Right lobe of liver (tissue), 6 donors: ENCODE data around the gene CACNA2D3. TPM values are rescaled to one million over a fixed set of nuclear protein-coding genes. Genes with fewer than 3 reads are reported as not detected.

Experiments
- ATAC-seq, 4 donors: fragments of 200-7000 bp; cut with Tn5 transposase; one replicate each; pipeline ENCODE4 v1.9.1; 2020; ENCODE audit warnings: mild to moderate bottlenecking in 4 of 4, moderate library complexity in 4 of 4
- DNase-seq, 3 donors: peaks; one replicate each; pipeline ENCODE4 v3.0.0-alpha.2; 2020
- H3K27ac ChIP-seq, 3 donors: fragments of 200-600 bp; one replicate each; pipeline ENCODE4 v1.8.0; 2022
- H3K27me3 ChIP-seq, 2 donors: fragments of 200-600 bp; one replicate each; pipeline ENCODE4 v1.8.0; 2022
- H3K36me3 ChIP-seq, 4 donors: fragments of 200-600 bp; sonication (generic) in 1 of 4; one replicate each; pipeline versions ENCODE4 v1.5.1 to v1.8.0; 2017 to 2022; ENCODE audit warnings: control low read depth in 1 of 4
- H3K4me1 ChIP-seq, 4 donors: fragments of 200-600 bp; sonication (generic) in 1 of 4; one replicate each; pipeline versions ENCODE4 v1.5.1 to v1.8.0; 2017 to 2022; ENCODE audit warnings: control low read depth in 1 of 4
- H3K4me3 ChIP-seq, 3 donors: fragments of 200-600 bp; one replicate each; pipeline ENCODE4 v1.8.0; 2022
- H3K9me3 ChIP-seq, 4 donors: fragments of 200-600 bp; sonication (generic) in 1 of 4; one replicate each; pipeline versions ENCODE4 v1.5.1 to v1.8.0; 2017 to 2022; ENCODE audit warnings: control low read depth in 1 of 4
- POLR2A ChIP-seq: fragments of 450-650 bp; IDR thresholded peaks from one replicate; pipeline ENCODE4 v1.6.1; 2017; ENCODE audit warnings: antibody characterized with exemption, mild to moderate bottlenecking
- WGBS: methylation state at CpG from one replicate; pipeline ENCODE4 v1.1.6; 2018; ENCODE audit warnings: low coverage, low lambda C conversion rate; ENCODE audit not compliant: insufficient coverage; ENCODE audit errors: missing lambda C conversion rate; 5-methylcytosine and 5-hydroxymethylcytosine counted together
- intact Hi-C, 2 donors: fragments of 100-400 bp; cut with DNase I; formaldehyde crosslinking; loops; one replicate each; pipeline versions ENCODE4 v1.11.2 to v1.14.1; 2022
- total RNA-seq, 6 experiments: library from RNA; depleted of rRNA in 2 of 6; stranded (reverse); fragments of >200 nt in 2 of 6; fragmentation: NEBNext Ultra II Directional in 3 of 6; extraction: Animal tissue kit (Norgen Biotek cat#: 25700) in 3 of 6; gene quantifications; one replicate each; pipeline versions ENCODE4 v1.1.0 to v1.2.4, GENCODE V29; 2016 to 2023
- TF ChIP-seq, protein P1 (sequence below), 4 donors: fragments of 200-600 bp in 3 of 4; fragments of 450-650 bp in 1 of 4; IDR thresholded peaks; one replicate each; pipeline versions ENCODE4 v1.5.1 to v1.8.0; 2016 to 2022; ENCODE audit warnings: antibody characterized with exemption in 4 of 4, mild to moderate bottlenecking in 2 of 4
- donor health status: DM: no; HTN: yes; CAD: no.
- donor health status: DM: no; HTN: no; CAD: no.
- donor health status: DM: no; HTN: no; CAD: no.
- donor health status: DM: no; HTN: yes; CAD: no.
- donor health status: DM: no; HTN: yes; CAD: no.

Gene CACNA2D3
- total RNA-seq, 6 experiments from 2014 or later = 0.28 to 0.87 TPM; not detected in 4

DNA sequence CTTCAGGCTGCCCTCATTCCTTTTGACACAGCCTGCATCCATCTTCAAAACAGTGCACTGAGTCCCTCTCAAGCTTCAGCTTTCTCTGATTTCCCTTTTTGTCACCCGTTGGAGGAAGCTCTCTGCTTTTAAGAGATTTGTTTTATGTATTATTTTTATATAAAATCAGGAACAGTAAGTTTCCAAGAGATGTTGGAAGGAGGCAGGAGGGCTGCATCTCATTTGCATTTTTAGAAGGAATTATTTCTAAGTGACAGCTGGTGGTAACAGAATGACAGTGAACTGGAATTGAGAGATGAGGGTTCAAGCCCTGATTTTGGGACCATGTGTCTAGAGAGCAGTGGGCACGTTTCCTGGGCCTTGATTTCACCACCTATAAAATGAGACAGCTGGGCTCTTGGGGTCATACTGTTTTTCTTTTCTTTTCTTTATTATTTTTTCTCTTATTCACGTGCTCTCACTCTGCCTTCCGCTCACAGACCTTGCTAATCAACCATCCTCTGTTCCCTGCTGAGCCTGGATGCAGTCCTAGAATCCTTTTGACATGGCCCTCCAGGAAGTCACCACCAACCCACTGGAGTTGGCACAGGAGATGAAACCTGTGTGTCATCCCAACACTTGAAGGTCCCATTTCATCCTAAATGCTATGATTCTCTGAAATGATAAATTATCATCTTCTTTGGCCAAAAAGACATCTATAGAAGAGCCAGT, 148.6 kb downstream of the CACNA2D3 start:
- 28% methylated on average over 3 of the region's 4 CpGs for WGBS
- intact Hi-C loops = no loop called here

DNA sequence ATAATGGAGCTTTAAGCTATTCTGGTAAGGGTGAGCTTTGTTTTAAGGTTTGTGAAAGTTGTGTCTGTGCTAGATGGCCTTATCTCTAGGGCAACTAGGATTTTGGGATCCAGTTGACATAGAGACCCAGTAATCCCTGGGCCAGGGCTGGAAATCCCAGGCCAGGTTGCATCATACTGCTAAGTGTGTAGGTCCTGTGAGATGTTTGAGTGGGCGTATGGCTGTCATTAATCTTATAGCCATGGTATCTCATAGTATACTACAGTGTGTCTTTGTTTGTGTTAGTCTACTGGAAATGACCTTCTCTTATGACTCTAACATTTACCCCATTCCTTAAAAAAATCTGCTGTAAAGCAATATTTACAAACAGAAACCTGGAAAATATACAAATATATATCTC, 151.4 kb downstream of the CACNA2D3 start:
- TF ChIP-seq POLR2A = no peak
- TF ChIP-seq, protein P1, sequence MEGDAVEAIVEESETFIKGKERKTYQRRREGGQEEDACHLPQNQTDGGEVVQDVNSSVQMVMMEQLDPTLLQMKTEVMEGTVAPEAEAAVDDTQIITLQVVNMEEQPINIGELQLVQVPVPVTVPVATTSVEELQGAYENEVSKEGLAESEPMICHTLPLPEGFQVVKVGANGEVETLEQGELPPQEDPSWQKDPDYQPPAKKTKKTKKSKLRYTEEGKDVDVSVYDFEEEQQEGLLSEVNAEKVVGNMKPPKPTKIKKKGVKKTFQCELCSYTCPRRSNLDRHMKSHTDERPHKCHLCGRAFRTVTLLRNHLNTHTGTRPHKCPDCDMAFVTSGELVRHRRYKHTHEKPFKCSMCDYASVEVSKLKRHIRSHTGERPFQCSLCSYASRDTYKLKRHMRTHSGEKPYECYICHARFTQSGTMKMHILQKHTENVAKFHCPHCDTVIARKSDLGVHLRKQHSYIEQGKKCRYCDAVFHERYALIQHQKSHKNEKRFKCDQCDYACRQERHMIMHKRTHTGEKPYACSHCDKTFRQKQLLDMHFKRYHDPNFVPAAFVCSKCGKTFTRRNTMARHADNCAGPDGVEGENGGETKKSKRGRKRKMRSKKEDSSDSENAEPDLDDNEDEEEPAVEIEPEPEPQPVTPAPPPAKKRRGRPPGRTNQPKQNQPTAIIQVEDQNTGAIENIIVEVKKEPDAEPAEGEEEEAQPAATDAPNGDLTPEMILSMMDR (IDR thresholded peaks at IDR 0.05) = no peak
- Histone ChIP-seq H3K27ac (no peak overlapping the region), H3K4me1 (no peaks in the 10 kb centered on the region), H3K36me3 (no peaks in the 10 kb centered on the region), H3K9me3 (no peaks in the 10 kb centered on the region), H3K4me3 (no peak overlapping the region), H3K27me3 (no peaks in the 10 kb centered on the region)
- intact Hi-C loops = no loop called here
- no peak for ATAC-seq
- 78% methylated on average over 1 of the region's 1 CpG for WGBS
- DNase-seq = no peak

More for the DNA sequence above, 148.6 kb downstream of the CACNA2D3 start:
- no peaks in the 10 kb centered on the region for H3K9me3 ChIP-seq
- no peak overlapping the region for H3K27ac ChIP-seq
- ATAC-seq (no peak), DNase-seq (no peak)
- no peak overlapping the region for H3K4me3 ChIP-seq
- no peaks in the 10 kb centered on the region for H3K4me1 ChIP-seq
- no peaks in the 10 kb centered on the region for H3K27me3 ChIP-seq
- TF ChIP-seq, protein P1 (IDR thresholded peaks at IDR 0.05) = no peak
- no peak for TF ChIP-seq POLR2A
- no peaks in the 10 kb centered on the region for H3K36me3 ChIP-seq

DNA sequence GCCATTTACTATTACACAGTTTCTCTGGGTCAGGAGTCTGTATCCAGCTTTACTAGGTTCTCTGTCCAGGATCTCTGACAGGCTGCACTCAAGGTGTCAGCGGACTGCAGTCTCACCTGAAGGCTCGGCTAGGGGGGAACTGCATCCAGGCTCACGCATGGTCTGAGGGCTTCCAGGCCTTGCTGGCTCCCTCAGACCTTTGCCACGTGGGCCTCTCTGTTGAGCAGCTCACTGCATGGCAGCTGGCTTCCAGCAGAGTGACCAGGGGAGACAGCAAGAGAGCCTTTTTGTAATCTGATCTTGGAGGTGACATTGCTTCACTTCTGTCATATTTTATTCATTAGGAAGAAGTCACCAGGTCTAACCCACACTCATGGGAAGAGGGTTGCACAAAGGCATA, 152.3 kb downstream of the CACNA2D3 start:
- H3K4me1 ChIP-seq = no peaks in the 10 kb centered on the region
- WGBS = no CpG with 5 or more reads among the region's 4 CpGs

DNA sequence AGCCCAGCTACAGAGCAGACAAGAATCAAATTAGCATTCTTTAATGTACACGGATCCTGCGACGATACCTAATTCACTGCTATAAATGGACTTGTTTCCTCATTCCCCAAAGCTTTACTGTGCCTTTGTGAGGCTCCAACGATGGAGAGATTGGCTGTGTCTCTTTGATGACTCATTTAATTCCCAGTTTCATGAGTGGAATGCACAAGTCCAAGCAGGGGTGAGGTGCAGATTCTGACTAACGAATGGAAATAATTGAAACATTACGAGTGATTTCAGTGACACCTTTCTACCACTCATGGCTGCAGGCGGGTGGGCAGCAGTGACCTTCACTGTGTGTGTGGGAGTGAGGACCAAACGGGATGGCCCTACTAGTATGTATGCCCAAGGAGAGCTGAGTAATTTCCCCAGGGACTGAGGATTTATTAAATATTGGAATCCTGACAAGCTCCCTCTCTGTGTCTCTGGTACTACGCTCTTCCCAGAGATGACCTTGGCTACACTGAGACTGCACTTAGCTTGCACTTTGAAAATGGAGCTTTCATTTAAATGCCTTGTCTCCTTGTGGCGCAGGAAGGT, 156.7 kb downstream of the CACNA2D3 start:
- intact Hi-C loops = no loop called here
- TF ChIP-seq, protein P1 (IDR thresholded peaks at IDR 0.05) = no peak
- no peak for TF ChIP-seq POLR2A
- no peaks in the 10 kb centered on the region for H3K27me3 ChIP-seq
- no peak for ATAC-seq
- H3K27ac ChIP-seq = no peak overlapping the region
- no peaks in the 10 kb centered on the region for H3K36me3 ChIP-seq
- no peaks in the 10 kb centered on the region for H3K9me3 ChIP-seq
- DNase-seq = no peak
- no peak overlapping the region for H3K4me3 ChIP-seq
- WGBS = 84% methylated on average over 8 of the region's 10 CpGs
- no peaks in the 10 kb centered on the region for H3K4me1 ChIP-seq

More for the DNA sequence above, 152.3 kb downstream of the CACNA2D3 start:
- Histone ChIP-seq H3K27ac (no peak overlapping the region), H3K4me3 (no peak overlapping the region), H3K27me3 (no peaks in the 10 kb centered on the region), H3K36me3 (no peaks in the 10 kb centered on the region), H3K9me3 (no peaks in the 10 kb centered on the region)
- DNase-seq = no peak
- intact Hi-C loops = no loop called here
- ATAC-seq = no peak
- TF ChIP-seq, protein P1 (IDR thresholded peaks at IDR 0.05) = no peak
- no peak for TF ChIP-seq POLR2A
